ENCODE results near the gene TRAF1. TPM values are rescaled to one million over a fixed set of nuclear protein-coding genes. Genes with fewer than 3 reads are reported as not detected.

Gene TRAF1
- polyA plus RNA-seq, 1 donor from 2014 or later: 0.89 TPM

DNA sequence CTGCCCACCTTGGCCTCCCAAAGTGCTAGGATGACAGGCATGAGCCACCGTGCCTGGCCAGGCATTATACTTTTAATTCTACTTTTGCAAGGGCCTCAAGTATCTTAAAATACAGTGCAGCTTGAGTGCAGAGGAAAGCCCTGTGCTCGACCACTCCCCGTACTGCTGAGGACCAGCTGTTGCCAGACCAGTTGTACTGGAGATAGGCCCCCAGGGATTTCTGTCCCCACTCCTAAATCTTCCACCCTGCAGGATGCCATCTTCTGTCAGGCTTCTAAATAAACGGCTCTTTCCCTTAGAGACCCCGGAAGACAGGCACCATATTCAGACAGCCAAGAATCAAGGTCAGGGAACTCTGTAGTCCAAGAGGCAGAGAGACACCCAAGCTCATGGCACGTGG is 67.2 kb downstream of the TRAF1 start:
- Histone ChIP-seq H3K4me3 (ENCODE audit: low read length) (no peak overlapping the region), H3F3A (ENCODE audit: insufficient read depth, low read length, poor library complexity, severe bottlenecking) (no peaks in the 10 kb centered on the region), H3K4me2 (ENCODE audit: low read length) (no peak overlapping the region), H3K27me3 (ENCODE audit: insufficient read depth, low read depth, low read length) (no peaks in the 10 kb centered on the region), H2AFZ (ENCODE audit: low read depth, low read length) (no peak overlapping the region), H3K27ac (ENCODE audit: low read length) (no peak overlapping the region), H3K9ac (ENCODE audit: low read length) (no peak overlapping the region), H4K20me1 (ENCODE audit: insufficient read depth) (no peaks in the 10 kb centered on the region), H3K9me2 (ENCODE audit: insufficient read depth, low read length) (no peaks in the 10 kb centered on the region), H3K79me2 (replicated peaks; ENCODE audit: insufficient read depth, low read length) (no peaks in the 10 kb centered on the region), H3K36me3 (ENCODE audit: insufficient read depth, low read length) (no peaks in the 10 kb centered on the region), H3K9me3 (ENCODE audit: low read length) (no peaks in the 10 kb centered on the region)
- TF ChIP-seq, protein P1, sequence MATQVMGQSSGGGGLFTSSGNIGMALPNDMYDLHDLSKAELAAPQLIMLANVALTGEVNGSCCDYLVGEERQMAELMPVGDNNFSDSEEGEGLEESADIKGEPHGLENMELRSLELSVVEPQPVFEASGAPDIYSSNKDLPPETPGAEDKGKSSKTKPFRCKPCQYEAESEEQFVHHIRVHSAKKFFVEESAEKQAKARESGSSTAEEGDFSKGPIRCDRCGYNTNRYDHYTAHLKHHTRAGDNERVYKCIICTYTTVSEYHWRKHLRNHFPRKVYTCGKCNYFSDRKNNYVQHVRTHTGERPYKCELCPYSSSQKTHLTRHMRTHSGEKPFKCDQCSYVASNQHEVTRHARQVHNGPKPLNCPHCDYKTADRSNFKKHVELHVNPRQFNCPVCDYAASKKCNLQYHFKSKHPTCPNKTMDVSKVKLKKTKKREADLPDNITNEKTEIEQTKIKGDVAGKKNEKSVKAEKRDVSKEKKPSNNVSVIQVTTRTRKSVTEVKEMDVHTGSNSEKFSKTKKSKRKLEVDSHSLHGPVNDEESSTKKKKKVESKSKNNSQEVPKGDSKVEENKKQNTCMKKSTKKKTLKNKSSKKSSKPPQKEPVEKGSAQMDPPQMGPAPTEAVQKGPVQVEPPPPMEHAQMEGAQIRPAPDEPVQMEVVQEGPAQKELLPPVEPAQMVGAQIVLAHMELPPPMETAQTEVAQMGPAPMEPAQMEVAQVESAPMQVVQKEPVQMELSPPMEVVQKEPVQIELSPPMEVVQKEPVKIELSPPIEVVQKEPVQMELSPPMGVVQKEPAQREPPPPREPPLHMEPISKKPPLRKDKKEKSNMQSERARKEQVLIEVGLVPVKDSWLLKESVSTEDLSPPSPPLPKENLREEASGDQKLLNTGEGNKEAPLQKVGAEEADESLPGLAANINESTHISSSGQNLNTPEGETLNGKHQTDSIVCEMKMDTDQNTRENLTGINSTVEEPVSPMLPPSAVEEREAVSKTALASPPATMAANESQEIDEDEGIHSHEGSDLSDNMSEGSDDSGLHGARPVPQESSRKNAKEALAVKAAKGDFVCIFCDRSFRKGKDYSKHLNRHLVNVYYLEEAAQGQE (IDR thresholded peaks at IDR 0.05; ENCODE audit: borderline replicate concordance): no peak
- TF ChIP-seq EP300 (conservative IDR thresholded peaks at IDR 0.05; ENCODE audit: poor library complexity, severe bottlenecking) (no peak), TAF1 (IDR thresholded peaks at IDR 0.05; ENCODE audit: low read depth) (no peak)

DNA sequence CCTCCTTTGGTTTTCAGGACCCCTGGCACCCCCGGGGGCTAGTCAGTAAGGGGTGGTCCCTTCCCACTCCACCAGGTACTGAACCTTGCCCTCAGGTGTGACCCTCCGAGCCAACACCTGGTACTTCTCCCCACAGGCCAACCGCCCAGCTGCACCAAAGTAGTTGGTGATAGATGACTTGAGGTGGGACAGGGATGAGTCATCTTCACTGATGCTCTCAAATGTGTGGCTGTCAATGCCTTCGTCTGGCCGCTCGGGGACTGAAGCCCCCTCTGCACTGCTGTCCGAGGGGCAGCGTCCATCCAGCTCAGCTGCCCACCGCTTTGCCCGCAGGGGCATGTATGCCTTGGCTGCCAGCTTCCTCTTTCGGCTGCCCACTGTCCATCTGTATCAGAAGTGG is 68.7 kb downstream of the TRAF1 start:
- Histone ChIP-seq H3K9ac (ENCODE audit: low read length) (no peak overlapping the region), H3K36me3 (ENCODE audit: insufficient read depth, low read length) (no peaks in the 10 kb centered on the region), H4K20me1 (ENCODE audit: insufficient read depth) (no peaks in the 10 kb centered on the region), H3K79me2 (replicated peaks; ENCODE audit: insufficient read depth, low read length) (no peaks in the 10 kb centered on the region), H3F3A (ENCODE audit: insufficient read depth, low read length, poor library complexity, severe bottlenecking) (no peaks in the 10 kb centered on the region), H3K9me2 (ENCODE audit: insufficient read depth, low read length) (no peaks in the 10 kb centered on the region), H3K27me3 (ENCODE audit: insufficient read depth, low read depth, low read length) (no peaks in the 10 kb centered on the region), H3K4me3 (ENCODE audit: low read length) (no peak overlapping the region), H3K27ac (ENCODE audit: low read length) (no peak overlapping the region), H3K9me3 (ENCODE audit: low read length) (no peaks in the 10 kb centered on the region), H2AFZ (ENCODE audit: low read depth, low read length) (no peak overlapping the region), H3K4me2 (ENCODE audit: low read length) (no peak overlapping the region)
- TF ChIP-seq, protein P2, sequence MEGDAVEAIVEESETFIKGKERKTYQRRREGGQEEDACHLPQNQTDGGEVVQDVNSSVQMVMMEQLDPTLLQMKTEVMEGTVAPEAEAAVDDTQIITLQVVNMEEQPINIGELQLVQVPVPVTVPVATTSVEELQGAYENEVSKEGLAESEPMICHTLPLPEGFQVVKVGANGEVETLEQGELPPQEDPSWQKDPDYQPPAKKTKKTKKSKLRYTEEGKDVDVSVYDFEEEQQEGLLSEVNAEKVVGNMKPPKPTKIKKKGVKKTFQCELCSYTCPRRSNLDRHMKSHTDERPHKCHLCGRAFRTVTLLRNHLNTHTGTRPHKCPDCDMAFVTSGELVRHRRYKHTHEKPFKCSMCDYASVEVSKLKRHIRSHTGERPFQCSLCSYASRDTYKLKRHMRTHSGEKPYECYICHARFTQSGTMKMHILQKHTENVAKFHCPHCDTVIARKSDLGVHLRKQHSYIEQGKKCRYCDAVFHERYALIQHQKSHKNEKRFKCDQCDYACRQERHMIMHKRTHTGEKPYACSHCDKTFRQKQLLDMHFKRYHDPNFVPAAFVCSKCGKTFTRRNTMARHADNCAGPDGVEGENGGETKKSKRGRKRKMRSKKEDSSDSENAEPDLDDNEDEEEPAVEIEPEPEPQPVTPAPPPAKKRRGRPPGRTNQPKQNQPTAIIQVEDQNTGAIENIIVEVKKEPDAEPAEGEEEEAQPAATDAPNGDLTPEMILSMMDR (IDR thresholded peaks at IDR 0.05; ENCODE audit: poor library complexity, severe bottlenecking): no peak
- TF ChIP-seq POLR2AphosphoS5 (IDR thresholded peaks at IDR 0.05) (no peak), MXI1 (conservative IDR thresholded peaks at IDR 0.05; ENCODE audit: poor library complexity, severe bottlenecking) (no peak)

DNA sequence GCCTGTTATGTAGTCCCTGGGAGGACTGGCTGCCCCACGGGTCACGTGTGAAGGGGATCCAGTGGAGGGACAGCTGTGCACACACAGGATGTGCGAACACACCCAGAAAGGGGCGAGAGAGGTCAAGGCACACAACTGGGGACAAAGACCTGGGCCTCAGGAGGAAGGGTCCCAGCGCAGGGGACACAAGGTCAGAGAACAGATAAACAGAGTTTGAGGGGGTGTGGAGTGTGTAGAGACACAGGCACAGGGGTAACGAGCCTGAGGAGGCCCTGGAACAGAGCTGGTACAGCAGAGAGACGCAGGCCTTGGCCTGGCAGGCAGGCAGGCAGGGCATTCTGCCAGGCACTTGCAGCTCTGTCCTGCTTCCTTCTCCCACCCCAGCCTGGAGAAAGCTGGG is 69.1 kb downstream of the TRAF1 start:
- Histone ChIP-seq H3F3A (ENCODE audit: insufficient read depth, low read length, poor library complexity, severe bottlenecking) (no peaks in the 10 kb centered on the region), H3K4me3 (ENCODE audit: low read length) (no peak overlapping the region), H3K9me2 (ENCODE audit: insufficient read depth, low read length) (no peaks in the 10 kb centered on the region), H4K20me1 (ENCODE audit: insufficient read depth) (no peaks in the 10 kb centered on the region), H3K27me3 (ENCODE audit: insufficient read depth, low read depth, low read length) (no peaks in the 10 kb centered on the region), H3K4me2 (ENCODE audit: low read length) (no peak overlapping the region), H2AFZ (ENCODE audit: low read depth, low read length) (no peak overlapping the region), H3K36me3 (ENCODE audit: insufficient read depth, low read length) (no peaks in the 10 kb centered on the region), H3K9ac (ENCODE audit: low read length) (no peak overlapping the region), H3K27ac (ENCODE audit: low read length) (no peak overlapping the region), H3K79me2 (replicated peaks; ENCODE audit: insufficient read depth, low read length) (no peaks in the 10 kb centered on the region), H3K9me3 (ENCODE audit: low read length) (no peaks in the 10 kb centered on the region)
- TF ChIP-seq MXI1 (conservative IDR thresholded peaks at IDR 0.05; ENCODE audit: poor library complexity, severe bottlenecking) (no peak), POLR2AphosphoS5 (IDR thresholded peaks at IDR 0.05) (no peak), SMC3 (conservative IDR thresholded peaks at IDR 0.05; ENCODE audit: poor library complexity) (no peak)
- TF ChIP-seq, protein P1 (IDR thresholded peaks at IDR 0.05; ENCODE audit: borderline replicate concordance): no peak
- TF ChIP-seq, protein P2 (IDR thresholded peaks at IDR 0.05; ENCODE audit: poor library complexity, severe bottlenecking): no peak

Measured in neural cell (in vitro differentiated cells).